GM19193 (cell line): ENCODE measurements around the gene ADGRL1.
"Not testable (repeated sequence)": the region's sequence is repeated elsewhere in the genome, so short reads cannot be mapped to it uniquely, and the experiment has no call there.

ENCODE experiments used
- POLR2A ChIP-seq: IDR thresholded peaks from 4 replicates; pipeline ENCODE4 v1.6.1; 2011; ENCODE audit not compliant: insufficient read depth, insufficient read length; ENCODE audit errors: extremely low read depth

ADGRL1 gene

GRCh38 chr19:14205452-14206287 lies at the start of gene ADGRL1:
ADGRL1 (minus strand) TSS chr19:14206169; CDS start chr19:14183602, 22,567 bp downstream.
- not testable (repeated sequence) for TF ChIP-seq POLR2A

- no peak for TF ChIP-seq POLR2A
Observed at GRCh38 chr19:14250870-14251269, 44.9 kb upstream of the ADGRL1 start.

- no peak for TF ChIP-seq POLR2A
Observed at GRCh38 chr19:14248578-14249011, 42.6 kb upstream of the ADGRL1 start.

- TF ChIP-seq POLR2A: no peak
Observed at GRCh38 chr19:14237014-14237941, 31.3 kb upstream of the ADGRL1 start.

GRCh38 chr19:14222886-14223285 lies 16.9 kb upstream of the ADGRL1 start:
- TF ChIP-seq POLR2A: no peak

GRCh38 chr19:14218620-14219330 lies 12.8 kb upstream of the ADGRL1 start:
- TF ChIP-seq POLR2A: no peak

- TF ChIP-seq POLR2A: no peak
Observed at GRCh38 chr19:14214580-14214979, 8.6 kb upstream of the ADGRL1 start.

GRCh38 chr19:14203177-14203576 lies 2.8 kb downstream of the ADGRL1 start:
- no peak for TF ChIP-seq POLR2A

GRCh38 chr19:14198384-14199376 lies 7.3 kb downstream of the ADGRL1 start:
- no peak for TF ChIP-seq POLR2A

GRCh38 chr19:14197882-14198281 lies 8.1 kb downstream of the ADGRL1 start:
- TF ChIP-seq POLR2A: no peak

- TF ChIP-seq POLR2A: no peak
Observed at GRCh38 chr19:14189415-14189814, 16.6 kb downstream of the ADGRL1 start.

- no peak for TF ChIP-seq POLR2A
Observed at GRCh38 chr19:14187561-14187960, 18.4 kb downstream of the ADGRL1 start.

GRCh38 chr19:14185158-14185557 lies 20.8 kb downstream of the ADGRL1 start:
- no peak for TF ChIP-seq POLR2A
